WERI-Rb-1 (cell line): Measurements from ENCODE around the gene UTS2.

Source experiments
- DNase-seq: peaks from one replicate; pipeline ENCODE4 v3.0.0-alpha.2; 2020
- H3K27ac ChIP-seq: fragments of 250-450 bp; sonication (Bioruptor Pico); 2 replicates; pipeline ENCODE4 v1.5.1; 2020; ENCODE audit warnings: mild to moderate bottlenecking, moderate library complexity
- H3K27me3 ChIP-seq: fragments of 250-450 bp; sonication (Bioruptor Pico); 2 replicates; pipeline ENCODE4 v1.5.1; 2021; ENCODE audit warnings: mild to moderate bottlenecking, low read depth, moderate library complexity; ENCODE audit not compliant: insufficient read depth, severe bottlenecking
- H3K36me3 ChIP-seq: fragments of 250-450 bp; sonication (Bioruptor Pico); 2 replicates; pipeline ENCODE4 v1.5.1; 2020; ENCODE audit warnings: mild to moderate bottlenecking, moderate library complexity
- H3K4me3 ChIP-seq: 2 replicates; pipeline ENCODE4 v1.5.1; 2011; ENCODE audit warnings: low read depth, mild to moderate bottlenecking, control low read depth, low read length
- H3K9me3 ChIP-seq: fragments of 250-450 bp; sonication (Bioruptor Pico); 2 replicates; pipeline ENCODE4 v1.5.1; 2021; ENCODE audit warnings: mild to moderate bottlenecking, moderate library complexity; ENCODE audit not compliant: severe bottlenecking
- CTCF ChIP-seq: IDR thresholded peaks from 2 replicates; pipeline ENCODE4 v1.5.1; 2011; ENCODE audit warnings: low read depth, mild to moderate bottlenecking, control low read depth, inconsistent platforms, low read length

The UTS2 gene

GRCh38 chr1:7839526-7839925 lies 13.3 kb downstream of the UTS2 start:
- no peak overlapping the region for H3K27ac ChIP-seq
- H3K9me3 ChIP-seq: no peaks in the 10 kb centered on the region
- DNase-seq: no peak
- peaks cover 71% of the 10 kb centered on the region for H3K36me3 ChIP-seq
- no peak for TF ChIP-seq CTCF
- H3K4me3 ChIP-seq: no peak overlapping the region
- H3K27me3 ChIP-seq: no peaks in the 10 kb centered on the region

DNA sequence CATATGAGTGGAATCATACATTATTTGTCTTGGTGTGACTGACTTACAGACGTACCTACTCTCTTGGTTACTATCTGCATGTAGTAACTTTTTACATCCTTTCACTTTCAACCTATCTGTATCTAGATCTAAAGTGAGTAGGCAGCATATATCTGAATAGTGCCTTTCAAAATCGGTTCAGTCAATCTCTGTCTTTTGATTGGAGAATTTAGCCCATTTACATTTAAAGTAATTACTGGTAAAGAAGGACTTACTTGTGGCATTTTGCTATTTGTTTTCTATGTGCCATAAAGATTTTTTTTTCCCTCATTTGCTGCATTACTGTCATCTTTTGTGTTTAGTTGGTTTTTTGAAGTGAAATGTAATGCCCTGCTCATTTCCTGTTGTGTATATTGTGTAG lies 14.2 kb downstream of the UTS2 start:
- no peak for TF ChIP-seq CTCF
- H3K27ac ChIP-seq: no peak overlapping the region
- H3K9me3 ChIP-seq: no peaks in the 10 kb centered on the region
- no peak overlapping the region for H3K4me3 ChIP-seq
- DNase-seq: no peak
- H3K36me3 ChIP-seq: peaks cover 79% of the 10 kb centered on the region
- H3K27me3 ChIP-seq: no peaks in the 10 kb centered on the region

GRCh38 chr1:7833035-7833434 lies 19.8 kb downstream of the UTS2 start:
- Histone ChIP-seq H3K36me3 (peaks cover 86% of the 10 kb centered on the region), H3K4me3 (no peak overlapping the region)
- DNase-seq: no peak

DNA sequence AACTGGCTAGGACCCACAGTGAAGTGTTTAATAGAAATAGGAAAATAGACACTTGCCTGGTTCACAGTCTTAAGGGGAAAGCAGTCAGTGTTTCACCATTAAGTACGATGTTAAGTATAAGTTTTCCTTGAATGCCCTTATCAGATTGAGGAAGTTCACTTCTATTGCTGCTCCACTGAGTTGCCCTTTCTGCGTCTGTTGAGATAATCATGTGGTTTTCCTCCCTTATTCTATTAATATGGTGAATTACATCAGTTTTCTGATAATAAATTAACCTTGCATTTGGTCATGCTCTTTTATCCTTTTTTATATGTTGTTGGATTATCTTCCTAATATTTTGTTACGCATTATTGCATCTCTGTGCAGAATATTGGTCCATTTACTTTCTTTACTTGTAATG lies 21.4 kb downstream of the UTS2 start:
- Histone ChIP-seq H3K27me3 (no peaks in the 10 kb centered on the region), H3K27ac (no peak overlapping the region), H3K4me3 (no peak overlapping the region), H3K9me3 (no peaks in the 10 kb centered on the region), H3K36me3 (peaks cover 86% of the 10 kb centered on the region)
- no peak for DNase-seq
- TF ChIP-seq CTCF: no peak

More at GRCh38 chr1:7833035-7833434, 19.8 kb downstream of the UTS2 start:
- H3K27ac ChIP-seq: no peak overlapping the region
- H3K9me3 ChIP-seq: no peaks in the 10 kb centered on the region
- H3K27me3 ChIP-seq: no peaks in the 10 kb centered on the region
- no peak for TF ChIP-seq CTCF

- TF ChIP-seq CTCF: no peak
- Histone ChIP-seq H3K4me3 (no peak overlapping the region), H3K36me3 (peaks cover 81% of the 10 kb centered on the region), H3K27me3 (no peaks in the 10 kb centered on the region), H3K27ac (no peak overlapping the region), H3K9me3 (no peaks in the 10 kb centered on the region)
- DNase-seq: no peak
These were observed 25.5 kb downstream of the UTS2 start for GRCh38 chr1:7827126-7827955.

- no peak for DNase-seq
- no peaks in the 10 kb centered on the region for H3K9me3 ChIP-seq
- H3K4me3 ChIP-seq: no peak overlapping the region
- TF ChIP-seq CTCF: no peak
- H3K36me3 ChIP-seq: peaks cover 86% of the 10 kb centered on the region
- no peaks in the 10 kb centered on the region for H3K27me3 ChIP-seq
- no peak overlapping the region for H3K27ac ChIP-seq
These were observed 26.5 kb downstream of the UTS2 start for GRCh38 chr1:7826363-7826762.
